SH-SY5Y (cell line): ENCODE results near the gene ARVCF.

Experiments
- GATA2 ChIP-seq: IDR thresholded peaks from 2 replicates; pipeline ENCODE4 v1.6.1; 2011; ENCODE audit warnings: mild to moderate bottlenecking, low read depth, low read length
- GATA3 ChIP-seq: IDR thresholded peaks from 2 replicates; pipeline ENCODE4 v1.6.1; 2011; ENCODE audit warnings: low read depth, mild to moderate bottlenecking, low read length, moderate library complexity

DNA sequence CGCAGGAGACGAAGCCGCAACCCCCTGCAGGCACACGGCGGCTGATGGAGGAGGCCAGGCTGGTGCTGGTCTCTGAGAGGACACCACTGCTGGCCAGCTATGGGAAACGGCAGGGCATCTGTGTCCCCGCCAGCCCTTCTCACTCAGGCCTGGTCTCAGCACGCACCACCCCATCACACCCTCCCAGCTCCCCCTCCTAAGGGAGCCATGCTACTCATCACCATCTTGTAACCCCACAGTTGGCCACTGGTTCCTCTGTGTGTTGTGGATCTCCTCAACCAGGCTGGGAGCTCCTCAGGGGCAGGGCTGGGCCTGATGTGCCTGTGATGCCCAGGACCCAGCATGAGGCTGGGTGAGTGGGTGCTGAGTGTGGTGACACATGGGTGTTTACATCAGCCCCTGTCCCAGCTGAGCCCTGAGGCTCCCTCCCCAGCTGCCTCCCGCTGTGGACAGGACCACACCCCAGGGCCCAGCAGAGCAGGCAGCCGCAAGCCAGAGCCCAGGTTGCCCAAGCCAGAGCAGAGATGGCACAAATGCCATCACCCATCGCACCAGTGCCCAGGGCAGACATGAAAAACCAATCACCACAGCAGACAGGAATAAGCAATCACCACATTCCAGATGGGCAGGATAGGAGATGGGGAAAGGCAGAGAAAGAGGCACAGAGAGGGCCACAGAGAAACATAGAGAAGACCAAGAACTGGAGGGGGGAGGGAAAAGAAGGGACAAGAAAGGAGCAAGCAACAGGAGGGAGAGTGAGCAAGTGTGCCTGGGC, 8.2 kb downstream of the ARVCF start:
- TF ChIP-seq GATA2, result no peak
- TF ChIP-seq GATA3, result no peak
